HL-60 (cell line): ENCODE measurements around the gene NRP1.

Experiments
- CTCF ChIP-seq: IDR thresholded peaks from one replicate; pipeline ENCODE4 v1.5.1; 2011; ENCODE audit warnings: low read length, control low read depth, inconsistent platforms; ENCODE audit not compliant: insufficient read depth
- GABPA ChIP-seq: IDR thresholded peaks from 2 replicates; pipeline ENCODE4 v1.6.1; 2012; ENCODE audit warnings: low read depth
- POLR2AphosphoS5 ChIP-seq: IDR thresholded peaks from 2 replicates; pipeline ENCODE4 v1.6.1; 2012; ENCODE audit warnings: low read depth
- REST ChIP-seq: IDR thresholded peaks from 2 replicates; pipeline ENCODE4 v1.6.1; 2012; ENCODE audit warnings: low read depth; ENCODE audit not compliant: insufficient replicate concordance
- SPI1 ChIP-seq: IDR thresholded peaks from 2 replicates; pipeline ENCODE4 v1.6.1; 2012; ENCODE audit warnings: low read depth, mild to moderate bottlenecking, borderline replicate concordance

DNA sequence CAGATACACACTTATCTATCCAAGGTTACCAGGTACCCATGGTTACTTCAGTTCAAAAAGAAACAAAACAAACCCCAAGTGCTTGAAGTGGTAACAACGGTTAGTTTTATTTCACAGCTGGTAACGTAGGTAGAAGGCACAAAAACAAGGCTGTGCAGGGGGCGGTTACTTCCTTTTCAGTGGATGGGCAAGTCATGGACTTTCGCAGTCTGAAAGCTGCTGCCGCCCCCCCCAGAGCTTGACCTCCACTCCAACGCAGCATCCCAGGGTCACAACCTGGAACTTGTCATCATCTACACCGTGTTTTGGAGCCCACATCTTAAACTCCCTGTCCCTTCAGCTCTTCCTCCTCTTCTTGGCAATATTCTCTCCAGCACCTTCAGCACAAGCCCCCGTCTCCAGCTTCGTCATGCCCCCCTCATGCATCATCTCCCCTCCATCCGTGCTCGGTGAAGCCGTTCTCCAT is 195.3 kb downstream of the NRP1 start:
- TF ChIP-seq CTCF (no peak), SPI1 (no peak), POLR2AphosphoS5 (no peak), REST (no peak), GABPA (no peak)
